Measurements from ENCODE around the gene PPM1F. TPM values are rescaled to one million over a fixed set of nuclear protein-coding genes. Genes with fewer than 3 reads are reported as not detected.

PPM1F gene
- total RNA-seq, 2 donors from 2014 or later = 17.0 to 29.6 TPM

- Histone ChIP-seq H3K27me3 (no peaks in the 10 kb centered on the region), H3K27ac (no peak overlapping the region), H3K9me3 (no peaks in the 10 kb centered on the region), H3K4me1 (no peaks in the 10 kb centered on the region), H3K36me3 (no peaks in the 10 kb centered on the region), H3K4me3 (no peak overlapping the region)
- TF ChIP-seq, protein P1, sequence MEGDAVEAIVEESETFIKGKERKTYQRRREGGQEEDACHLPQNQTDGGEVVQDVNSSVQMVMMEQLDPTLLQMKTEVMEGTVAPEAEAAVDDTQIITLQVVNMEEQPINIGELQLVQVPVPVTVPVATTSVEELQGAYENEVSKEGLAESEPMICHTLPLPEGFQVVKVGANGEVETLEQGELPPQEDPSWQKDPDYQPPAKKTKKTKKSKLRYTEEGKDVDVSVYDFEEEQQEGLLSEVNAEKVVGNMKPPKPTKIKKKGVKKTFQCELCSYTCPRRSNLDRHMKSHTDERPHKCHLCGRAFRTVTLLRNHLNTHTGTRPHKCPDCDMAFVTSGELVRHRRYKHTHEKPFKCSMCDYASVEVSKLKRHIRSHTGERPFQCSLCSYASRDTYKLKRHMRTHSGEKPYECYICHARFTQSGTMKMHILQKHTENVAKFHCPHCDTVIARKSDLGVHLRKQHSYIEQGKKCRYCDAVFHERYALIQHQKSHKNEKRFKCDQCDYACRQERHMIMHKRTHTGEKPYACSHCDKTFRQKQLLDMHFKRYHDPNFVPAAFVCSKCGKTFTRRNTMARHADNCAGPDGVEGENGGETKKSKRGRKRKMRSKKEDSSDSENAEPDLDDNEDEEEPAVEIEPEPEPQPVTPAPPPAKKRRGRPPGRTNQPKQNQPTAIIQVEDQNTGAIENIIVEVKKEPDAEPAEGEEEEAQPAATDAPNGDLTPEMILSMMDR (IDR thresholded peaks at IDR 0.05) = no peak
- no peak for DNase-seq (ENCODE audit: low spot score)
These were observed 43.0 kb upstream of the PPM1F start for GRCh38 chr22:21995660-21996059.

DNA sequence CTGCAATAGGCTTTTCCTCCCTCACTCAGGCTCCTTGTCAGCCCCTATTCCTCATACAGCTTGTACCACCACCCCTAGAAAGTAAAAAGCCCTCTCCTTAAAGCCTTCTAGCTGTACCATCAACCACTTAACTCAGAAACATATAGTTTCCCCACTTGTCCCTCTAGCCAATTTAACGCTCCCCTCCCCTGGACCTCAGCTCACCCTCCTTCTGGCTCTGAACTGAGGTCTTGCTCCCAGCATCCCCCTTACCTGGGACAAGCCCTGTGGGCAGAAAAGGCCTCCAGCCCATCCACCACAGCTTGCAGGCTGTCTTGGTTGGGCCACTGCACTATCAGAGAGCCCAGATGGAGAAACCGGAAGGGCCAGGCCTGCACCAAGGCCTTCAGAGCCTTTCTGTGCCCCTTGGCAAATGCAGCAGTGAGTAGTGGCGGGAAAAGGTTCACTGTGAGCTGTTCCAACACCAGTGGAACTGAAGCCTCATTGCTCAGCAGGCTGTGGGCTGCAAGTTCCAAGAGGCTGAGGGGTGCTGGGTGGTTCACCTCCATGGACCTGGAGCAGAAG is 42.3 kb upstream of the PPM1F start:
- H3K36me3 ChIP-seq = no peaks in the 10 kb centered on the region
- TF ChIP-seq, protein P1 (IDR thresholded peaks at IDR 0.05) = no peak
- no peak overlapping the region for H3K27ac ChIP-seq
- H3K4me3 ChIP-seq = no peak overlapping the region
- H3K9me3 ChIP-seq = no peaks in the 10 kb centered on the region
- H3K27me3 ChIP-seq = no peaks in the 10 kb centered on the region
- H3K4me1 ChIP-seq = no peaks in the 10 kb centered on the region
- DNase-seq (ENCODE audit: low spot score) = no peak

GRCh38 chr22:21992593-21993237 is 40.1 kb upstream of the PPM1F start:
- no peaks in the 10 kb centered on the region for H3K9me3 ChIP-seq
- no peaks in the 10 kb centered on the region for H3K27me3 ChIP-seq
- TF ChIP-seq, protein P1 (IDR thresholded peaks at IDR 0.05) = no peak
- H3K4me1 ChIP-seq = no peaks in the 10 kb centered on the region
- no peak for DNase-seq (ENCODE audit: low spot score)
- no peaks in the 10 kb centered on the region for H3K36me3 ChIP-seq
- H3K27ac ChIP-seq = no peak overlapping the region
- H3K4me3 ChIP-seq = no peak overlapping the region

GRCh38 chr22:21991774-21992173 is 39.1 kb upstream of the PPM1F start:
- Histone ChIP-seq H3K9me3 (no peaks in the 10 kb centered on the region), H3K4me3 (no peak overlapping the region), H3K27me3 (no peaks in the 10 kb centered on the region), H3K4me1 (no peaks in the 10 kb centered on the region), H3K36me3 (no peaks in the 10 kb centered on the region), H3K27ac (no peak overlapping the region)
- TF ChIP-seq, protein P1 (IDR thresholded peaks at IDR 0.05) = no peak
- DNase-seq (ENCODE audit: low spot score) = no peak

- TF ChIP-seq, protein P1 (IDR thresholded peaks at IDR 0.05) = no peak
- Histone ChIP-seq H3K4me3 (no peak overlapping the region), H3K36me3 (no peaks in the 10 kb centered on the region), H3K4me1 (no peaks in the 10 kb centered on the region), H3K9me3 (no peaks in the 10 kb centered on the region), H3K27ac (no peak overlapping the region), H3K27me3 (no peaks in the 10 kb centered on the region)
- DNase-seq (ENCODE audit: low spot score) = no peak
These were observed 38.6 kb upstream of the PPM1F start for GRCh38 chr22:21991304-21991596.
